Cortex of kidney (tissue), 1 donor: Measurements from ENCODE around the gene PPP1R1A.

ENCODE experiments used
- DNase-seq: peaks from one replicate; lab custom pipeline; 2025; lab: John Stamatoyannopoulos, UW

PPP1R1A gene

DNA sequence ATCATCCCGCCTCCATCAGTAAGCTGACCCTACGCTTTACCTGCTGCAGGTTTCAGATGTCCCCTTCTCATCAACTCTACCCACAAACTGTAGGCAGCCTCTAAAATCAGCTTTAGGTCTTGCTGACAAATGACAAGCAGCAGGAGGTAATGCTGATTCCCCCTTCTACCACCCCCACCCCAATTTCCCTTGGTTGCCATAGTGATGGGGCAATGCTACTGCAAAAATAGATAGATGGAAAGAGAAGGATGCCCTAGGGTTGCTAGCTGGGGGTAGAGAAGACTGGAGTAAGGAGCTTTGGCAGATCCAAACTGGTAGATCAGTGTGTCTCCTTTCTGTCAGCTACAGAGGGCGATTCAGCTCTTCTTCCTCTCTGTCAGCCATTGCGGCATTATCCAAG, 58.9 kb downstream of the PPP1R1A start:
- no peak for DNase-seq
